ENCODE measurements around the gene TSHZ2. TPM values are rescaled to one million over a fixed set of nuclear protein-coding genes. Genes with fewer than 3 reads are reported as not detected.

The TSHZ2 gene
- total RNA-seq, 1 donor from 2014 or later, result 5.2 TPM

- TF ChIP-seq CTCF (IDR thresholded peaks at IDR 0.05), result no peak
- no peaks in the 10 kb centered on the region for H3K4me1 ChIP-seq
- no peaks in the 10 kb centered on the region for H3K27me3 ChIP-seq
- no peaks in the 10 kb centered on the region for H3K36me3 ChIP-seq
- no peak overlapping the region for H3K27ac ChIP-seq
- H3K4me3 ChIP-seq, result no peak overlapping the region
- ATAC-seq (no peak), DNase-seq (no peak)
- intact Hi-C loops (cut with DNase I), result no loop called here
- H3K9me3 ChIP-seq, result no peaks in the 10 kb centered on the region
Measured at GRCh38 chr20:53034899-53035298, 62.7 kb downstream of the TSHZ2 start.

GRCh38 chr20:53036992-53037391 is 64.8 kb downstream of the TSHZ2 start:
- no peaks in the 10 kb centered on the region for H3K36me3 ChIP-seq
- no peak overlapping the region for H3K4me3 ChIP-seq
- no peak overlapping the region for H3K27ac ChIP-seq
- intact Hi-C loops (cut with DNase I), result no loop called here
- ATAC-seq (no peak), DNase-seq (no peak)
- H3K4me1 ChIP-seq, result no peaks in the 10 kb centered on the region
- H3K27me3 ChIP-seq, result no peaks in the 10 kb centered on the region
- no peaks in the 10 kb centered on the region for H3K9me3 ChIP-seq
- TF ChIP-seq CTCF (IDR thresholded peaks at IDR 0.05), result no peak

GRCh38 chr20:53037621-53038020 is 65.5 kb downstream of the TSHZ2 start:
- Histone ChIP-seq H3K27ac (no peak overlapping the region), H3K27me3 (no peaks in the 10 kb centered on the region), H3K36me3 (no peaks in the 10 kb centered on the region), H3K4me3 (no peak overlapping the region), H3K9me3 (no peaks in the 10 kb centered on the region), H3K4me1 (no peaks in the 10 kb centered on the region)
- no peak for TF ChIP-seq CTCF (IDR thresholded peaks at IDR 0.05)
- no peak for DNase-seq
- ATAC-seq, result no peak
- intact Hi-C loops (cut with DNase I), result no loop called here

- H3K27ac ChIP-seq, result no peak overlapping the region
- no peak for TF ChIP-seq CTCF (IDR thresholded peaks at IDR 0.05)
- intact Hi-C loops (cut with DNase I), result no loop called here
- no peak for ATAC-seq
- no peaks in the 10 kb centered on the region for H3K36me3 ChIP-seq
- no peaks in the 10 kb centered on the region for H3K4me1 ChIP-seq
- no peak overlapping the region for H3K4me3 ChIP-seq
- H3K9me3 ChIP-seq, result no peaks in the 10 kb centered on the region
- H3K27me3 ChIP-seq, result no peaks in the 10 kb centered on the region
- DNase-seq, result no peak
Measured at GRCh38 chr20:53038299-53038698, 66.1 kb downstream of the TSHZ2 start.

- intact Hi-C loops (cut with DNase I), result no loop called here
- H3K27ac ChIP-seq, result no peak overlapping the region
- H3K36me3 ChIP-seq, result no peaks in the 10 kb centered on the region
- TF ChIP-seq CTCF (IDR thresholded peaks at IDR 0.05), result no peak
- no peaks in the 10 kb centered on the region for H3K27me3 ChIP-seq
- DNase-seq (no peak), ATAC-seq (no peak)
- no peaks in the 10 kb centered on the region for H3K9me3 ChIP-seq
- no peak overlapping the region for H3K4me3 ChIP-seq
- no peaks in the 10 kb centered on the region for H3K4me1 ChIP-seq
Measured at GRCh38 chr20:53040693-53041589, 68.8 kb downstream of the TSHZ2 start.

Measured in upper lobe of right lung (tissue), 1 donor.